Measurements from ENCODE around the gene TNNI3.

DNA sequence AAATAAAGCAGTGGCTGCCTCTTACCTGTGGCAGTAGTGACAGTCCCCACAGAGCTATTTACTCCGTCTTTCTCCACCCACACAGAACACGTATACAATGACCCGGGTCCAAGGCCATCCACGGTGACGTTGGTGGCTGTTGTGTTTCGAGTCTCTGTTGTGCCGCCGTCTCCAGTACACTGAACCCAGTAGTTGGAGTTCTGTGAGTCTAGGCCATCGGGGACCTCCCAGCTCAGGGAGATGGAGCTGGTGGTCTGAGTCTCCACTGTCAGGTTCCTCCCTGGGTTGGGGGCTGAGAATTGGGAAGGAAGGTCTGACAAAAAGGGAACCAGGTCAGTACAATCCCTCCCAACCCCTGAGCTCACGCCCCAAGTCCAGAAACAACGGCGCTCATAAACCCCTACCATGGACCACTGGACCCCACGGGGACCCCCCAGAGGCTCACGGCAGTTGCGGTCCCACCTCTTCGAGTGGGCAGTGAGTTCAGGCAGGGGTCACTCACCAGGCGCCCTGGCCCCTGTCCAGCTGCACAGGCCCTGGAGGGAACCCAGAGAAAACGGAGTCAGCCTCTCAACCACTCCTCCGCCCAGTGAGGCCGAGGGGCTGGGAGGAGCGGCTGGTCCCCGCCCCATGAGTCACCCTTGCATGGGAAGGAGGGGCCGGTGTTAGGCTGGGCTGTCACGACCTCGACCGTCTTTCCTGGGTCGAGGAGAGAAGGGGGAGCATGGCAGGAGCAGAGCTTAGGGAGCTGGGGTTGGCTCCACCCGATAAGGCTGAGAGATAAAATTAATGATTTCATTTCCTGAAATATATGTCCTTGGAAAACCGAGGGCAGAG is 49.4 kb upstream of the TNNI3 start:
- TF ChIP-seq, protein P1, sequence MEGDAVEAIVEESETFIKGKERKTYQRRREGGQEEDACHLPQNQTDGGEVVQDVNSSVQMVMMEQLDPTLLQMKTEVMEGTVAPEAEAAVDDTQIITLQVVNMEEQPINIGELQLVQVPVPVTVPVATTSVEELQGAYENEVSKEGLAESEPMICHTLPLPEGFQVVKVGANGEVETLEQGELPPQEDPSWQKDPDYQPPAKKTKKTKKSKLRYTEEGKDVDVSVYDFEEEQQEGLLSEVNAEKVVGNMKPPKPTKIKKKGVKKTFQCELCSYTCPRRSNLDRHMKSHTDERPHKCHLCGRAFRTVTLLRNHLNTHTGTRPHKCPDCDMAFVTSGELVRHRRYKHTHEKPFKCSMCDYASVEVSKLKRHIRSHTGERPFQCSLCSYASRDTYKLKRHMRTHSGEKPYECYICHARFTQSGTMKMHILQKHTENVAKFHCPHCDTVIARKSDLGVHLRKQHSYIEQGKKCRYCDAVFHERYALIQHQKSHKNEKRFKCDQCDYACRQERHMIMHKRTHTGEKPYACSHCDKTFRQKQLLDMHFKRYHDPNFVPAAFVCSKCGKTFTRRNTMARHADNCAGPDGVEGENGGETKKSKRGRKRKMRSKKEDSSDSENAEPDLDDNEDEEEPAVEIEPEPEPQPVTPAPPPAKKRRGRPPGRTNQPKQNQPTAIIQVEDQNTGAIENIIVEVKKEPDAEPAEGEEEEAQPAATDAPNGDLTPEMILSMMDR (IDR thresholded peaks at IDR 0.05) = no peak
- TF ChIP-seq EP300 (IDR thresholded peaks at IDR 0.05) = peak in 1 of 2 donors; percentile 20
- TF ChIP-seq POLR2A (IDR thresholded peaks at IDR 0.05) = no peak
